Fibroblast of mammary gland (primary cell): ENCODE results near the gene GRIA1.

ENCODE experiments used
- DNase-seq: peaks from one replicate; pipeline ENCODE4 v3.0.0-alpha.2; 2010; ENCODE audit warnings: low read depth
- H3K4me3 ChIP-seq: 2 replicates; pipeline ENCODE4 v1.5.1; 2011; ENCODE audit warnings: low read depth, mild to moderate bottlenecking, low read length, moderate library complexity; ENCODE audit not compliant: control insufficient read depth
- CTCF ChIP-seq: conservative IDR thresholded peaks from 2 replicates; pipeline ENCODE4 v1.5.1; 2011; ENCODE audit warnings: low read depth, low read length, inconsistent platforms; ENCODE audit not compliant: control insufficient read depth, insufficient read depth

GRIA1 gene

GRCh38 chr5:153610009-153610408 lies 119.5 kb downstream of the GRIA1 start:
- no peak overlapping the region for H3K4me3 ChIP-seq
- TF ChIP-seq CTCF: no peak
- DNase-seq: no peak

DNA sequence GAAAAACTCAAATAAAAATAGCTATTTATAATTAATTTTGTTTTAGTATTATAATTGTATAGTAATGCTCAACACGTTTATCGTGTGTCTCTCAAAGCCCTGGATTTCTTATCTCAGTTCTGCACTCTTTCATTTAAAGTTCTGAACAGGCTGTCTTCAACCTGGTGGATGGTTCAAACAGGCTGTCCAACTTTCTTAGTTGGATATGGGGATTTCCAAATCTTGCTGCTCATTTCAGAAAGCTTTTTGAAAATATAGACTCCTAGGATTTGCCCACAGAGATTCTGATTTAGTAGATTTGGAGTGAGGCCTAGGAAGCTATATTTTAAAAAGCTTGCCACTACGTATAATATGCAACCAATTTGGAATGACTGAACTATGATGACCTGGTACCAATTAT lies 120.3 kb downstream of the GRIA1 start:
- TF ChIP-seq CTCF: no peak

GRCh38 chr5:153613144-153613543 lies 122.7 kb downstream of the GRIA1 start:
- no peak for TF ChIP-seq CTCF
- no peak overlapping the region for H3K4me3 ChIP-seq
- DNase-seq: peak; percentile 74

More for the DNA sequence above, 120.3 kb downstream of the GRIA1 start:
- H3K4me3 ChIP-seq: no peak overlapping the region
- DNase-seq: no peak

GRCh38 chr5:153613672-153614071 lies 123.2 kb downstream of the GRIA1 start:
- no peak overlapping the region for H3K4me3 ChIP-seq
- no peak for DNase-seq
- no peak for TF ChIP-seq CTCF

DNA sequence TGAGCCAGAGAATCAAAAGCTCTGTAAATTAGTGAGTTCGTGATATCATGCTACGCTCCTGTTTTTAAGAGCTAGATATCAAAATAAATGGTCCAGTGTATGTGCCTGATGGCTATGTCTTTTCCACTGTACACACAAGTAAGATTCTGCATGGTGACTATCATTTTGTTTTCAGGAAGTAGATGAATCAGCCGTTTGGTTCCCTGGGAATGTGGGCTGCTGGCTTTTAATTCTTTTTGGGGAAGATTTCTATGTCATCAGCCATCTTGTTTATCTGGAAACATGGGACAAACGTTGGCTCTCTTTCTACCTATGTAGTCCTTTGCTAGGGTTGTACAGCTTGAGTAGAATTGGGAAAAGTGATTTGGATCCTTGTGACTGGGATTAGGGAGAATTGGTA lies 126.7 kb downstream of the GRIA1 start:
- DNase-seq: peak; percentile 50
- no peak for TF ChIP-seq CTCF

GRCh38 chr5:153618307-153618706 lies 127.8 kb downstream of the GRIA1 start:
- no peak for TF ChIP-seq CTCF
- DNase-seq: no peak

More for the DNA sequence above, 126.7 kb downstream of the GRIA1 start:
- H3K4me3 ChIP-seq: no peak overlapping the region

GRCh38 chr5:153618867-153619266 lies 128.4 kb downstream of the GRIA1 start:
- no peak overlapping the region for H3K4me3 ChIP-seq
- no peak for TF ChIP-seq CTCF
- peak; percentile 15 for DNase-seq

More at GRCh38 chr5:153618307-153618706, 127.8 kb downstream of the GRIA1 start:
- H3K4me3 ChIP-seq: no peak overlapping the region
